COR-L47 (cell line): ENCODE data around the gene NLRP1.

Source experiments
- DNase-seq: peaks from one replicate; lab custom pipeline; 2025; lab: John Stamatoyannopoulos, UW

The NLRP1 gene

DNA sequence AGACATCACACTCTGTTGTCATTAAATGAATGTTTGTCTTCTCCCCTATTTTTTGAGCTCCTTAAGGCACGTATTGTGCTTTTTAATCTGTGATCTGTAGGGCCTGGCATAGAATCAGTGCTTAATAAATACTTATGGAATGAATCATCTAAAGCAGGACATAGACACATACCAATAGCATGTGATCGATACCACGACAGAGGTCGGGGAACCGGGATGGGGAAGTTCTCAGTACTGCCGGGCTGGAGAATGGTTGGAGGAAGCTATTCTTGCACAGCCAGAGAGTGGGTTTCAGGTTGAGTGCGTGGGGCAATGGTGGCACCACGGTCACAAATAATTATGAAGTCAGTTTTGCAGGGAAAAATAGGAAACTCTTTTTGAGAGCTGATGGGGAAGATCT is 26.8 kb downstream of the NLRP1 start:
- no peak for DNase-seq

- no peak for DNase-seq
Observed at GRCh38 chr17:5555254-5555653, 29.1 kb downstream of the NLRP1 start.

GRCh38 chr17:5553479-5553878 is 30.8 kb downstream of the NLRP1 start:
- no peak for DNase-seq

GRCh38 chr17:5552841-5553240 is 31.5 kb downstream of the NLRP1 start:
- DNase-seq = no peak

GRCh38 chr17:5545051-5545987 is 39.0 kb downstream of the NLRP1 start:
- no peak for DNase-seq

DNA sequence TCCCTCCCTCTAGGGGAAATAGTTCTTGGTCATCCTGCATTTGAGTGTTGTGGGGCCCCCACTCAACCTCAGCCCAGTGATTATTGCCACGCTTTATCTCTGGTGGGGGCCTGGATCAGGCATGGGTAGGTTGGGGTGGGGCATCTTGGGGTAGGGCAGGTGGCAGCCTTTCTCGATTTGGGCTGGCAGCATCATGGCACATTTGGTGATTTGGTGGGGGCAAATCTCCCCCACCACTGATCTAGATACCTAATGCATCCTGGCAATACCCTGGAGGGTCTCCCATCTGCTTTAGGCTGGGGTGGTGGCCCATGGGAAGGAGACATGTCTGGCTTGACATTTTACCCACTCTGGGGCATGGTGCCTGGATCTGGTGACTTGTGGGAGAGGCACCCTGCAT is 40.2 kb downstream of the NLRP1 start:
- no peak for DNase-seq

- DNase-seq = no peak
Observed at GRCh38 chr17:5541610-5542202, 42.6 kb downstream of the NLRP1 start.

DNA sequence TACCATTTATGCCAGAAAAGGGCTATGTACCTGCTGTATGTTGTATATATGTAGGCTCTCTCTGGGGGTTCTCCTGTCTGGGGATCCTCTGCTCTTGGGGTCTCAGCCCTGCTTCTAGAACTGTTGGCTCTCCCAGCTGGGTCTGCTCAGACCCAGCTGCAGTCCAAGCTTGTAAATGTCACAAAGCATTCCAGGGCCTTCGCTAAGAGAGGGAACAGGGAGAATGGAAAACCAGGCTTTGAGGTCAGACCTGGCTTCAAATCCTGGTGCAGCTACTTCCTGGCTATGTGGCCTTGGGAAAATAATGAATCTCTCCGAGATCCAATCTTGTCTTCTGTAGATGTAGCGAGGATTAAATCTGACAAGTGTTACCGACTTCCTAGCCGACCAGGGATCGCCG is 44.0 kb downstream of the NLRP1 start:
- no peak for DNase-seq

- no peak for DNase-seq
Observed at GRCh38 chr17:5539286-5539685, 45.0 kb downstream of the NLRP1 start.

DNA sequence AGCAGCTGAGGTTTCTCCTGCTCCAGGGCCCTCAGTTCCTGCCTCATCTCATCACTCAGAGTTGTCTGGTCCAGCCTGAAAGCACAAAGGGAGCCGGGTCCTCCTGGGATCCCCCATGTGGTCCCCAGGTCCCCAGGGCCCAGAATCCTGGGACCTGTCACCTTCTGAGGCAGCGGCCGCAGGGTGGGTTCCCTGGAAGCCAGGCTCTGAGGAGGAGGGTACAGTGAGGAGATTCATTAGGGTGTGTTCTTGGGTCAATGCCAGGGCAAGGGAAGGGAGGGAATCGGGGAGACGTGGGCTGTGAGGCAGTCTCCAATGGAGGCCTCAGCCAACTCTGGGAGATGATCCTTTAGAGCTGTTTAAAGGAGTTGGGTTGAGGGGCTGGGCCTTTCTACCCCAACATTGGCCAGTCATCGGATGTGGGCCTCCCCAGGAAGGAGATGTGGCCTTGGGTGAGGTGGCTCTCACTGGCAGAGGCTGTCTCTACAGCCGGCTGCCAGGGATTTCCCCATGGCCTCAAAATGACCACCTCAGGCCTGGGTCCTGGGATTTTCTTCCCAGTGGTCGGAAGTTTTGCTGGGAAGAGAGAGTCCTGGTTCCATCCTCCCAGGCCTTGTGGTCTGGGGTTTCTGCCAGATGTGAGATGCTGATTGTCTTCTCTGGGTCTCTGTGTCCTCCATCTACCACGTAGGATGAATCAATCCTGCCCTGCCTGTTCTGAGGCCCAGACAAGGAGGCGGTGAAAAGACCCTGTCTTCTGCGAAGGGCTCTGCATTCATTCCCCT is 47.3 kb downstream of the NLRP1 start:
- no peak for DNase-seq

GRCh38 chr17:5535436-5535835 is 48.9 kb downstream of the NLRP1 start:
- no peak for DNase-seq

DNA sequence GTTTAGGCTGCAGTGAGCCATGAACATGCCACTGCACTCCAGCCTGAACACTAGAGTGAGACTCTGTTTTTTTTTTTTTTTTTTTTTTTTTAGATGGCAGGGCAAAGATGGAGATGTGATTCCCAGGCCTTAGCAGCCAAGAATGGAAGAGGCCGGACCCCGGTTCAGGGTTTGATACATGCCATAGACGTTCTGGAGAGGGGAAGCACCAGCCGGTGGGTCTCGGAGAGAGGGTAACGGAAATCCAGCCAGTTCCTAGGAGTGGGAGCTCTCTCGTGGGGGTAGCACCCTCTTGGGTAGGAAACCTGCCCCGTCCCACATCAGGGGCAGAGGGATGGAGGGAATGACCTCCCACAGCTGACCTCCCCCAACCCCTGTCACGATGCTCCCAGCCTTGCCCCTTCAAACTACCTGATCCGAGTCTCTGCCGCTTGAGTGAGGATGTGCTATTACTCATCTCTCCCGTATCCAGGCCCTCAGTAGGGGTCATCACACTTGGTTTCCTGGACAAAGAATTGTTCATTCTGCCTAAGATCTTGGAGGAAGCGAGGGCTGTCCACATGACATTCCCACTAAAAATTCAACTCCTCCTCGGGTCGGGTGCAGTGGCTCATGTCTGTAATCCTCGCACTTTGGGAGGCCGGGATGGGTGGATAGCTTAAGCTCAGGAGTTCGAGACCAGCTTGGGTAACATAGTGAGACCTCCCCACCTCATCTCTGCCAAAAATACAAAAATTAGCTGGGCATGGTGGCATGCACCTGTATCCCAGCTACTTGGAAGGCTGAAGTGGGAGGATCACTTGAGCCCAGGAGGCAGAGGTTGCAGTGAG is 50.6 kb downstream of the NLRP1 start:
- DNase-seq = no peak

DNA sequence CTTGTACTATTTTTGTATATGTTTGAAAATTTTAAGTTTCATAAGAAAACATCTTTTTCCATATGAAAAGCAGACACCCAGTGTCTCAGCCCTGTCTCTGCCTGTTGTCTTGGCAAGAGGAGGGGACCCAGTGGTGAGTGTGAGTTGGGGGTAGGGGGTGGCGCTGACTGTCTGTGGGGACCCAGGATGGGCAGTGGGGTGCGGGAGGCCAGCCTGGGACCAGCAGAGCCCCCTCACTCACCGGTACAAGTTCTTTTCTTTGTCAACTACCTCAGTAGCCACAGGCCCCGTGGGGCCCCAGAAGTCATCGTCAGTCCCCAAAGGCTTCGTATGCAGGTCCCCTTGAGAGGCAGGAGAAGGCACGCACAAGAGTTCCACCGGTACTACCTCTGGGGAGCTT is 51.7 kb downstream of the NLRP1 start:
- no peak for DNase-seq

- no peak for DNase-seq
Observed at GRCh38 chr17:5531085-5531418, 53.3 kb downstream of the NLRP1 start.

DNA sequence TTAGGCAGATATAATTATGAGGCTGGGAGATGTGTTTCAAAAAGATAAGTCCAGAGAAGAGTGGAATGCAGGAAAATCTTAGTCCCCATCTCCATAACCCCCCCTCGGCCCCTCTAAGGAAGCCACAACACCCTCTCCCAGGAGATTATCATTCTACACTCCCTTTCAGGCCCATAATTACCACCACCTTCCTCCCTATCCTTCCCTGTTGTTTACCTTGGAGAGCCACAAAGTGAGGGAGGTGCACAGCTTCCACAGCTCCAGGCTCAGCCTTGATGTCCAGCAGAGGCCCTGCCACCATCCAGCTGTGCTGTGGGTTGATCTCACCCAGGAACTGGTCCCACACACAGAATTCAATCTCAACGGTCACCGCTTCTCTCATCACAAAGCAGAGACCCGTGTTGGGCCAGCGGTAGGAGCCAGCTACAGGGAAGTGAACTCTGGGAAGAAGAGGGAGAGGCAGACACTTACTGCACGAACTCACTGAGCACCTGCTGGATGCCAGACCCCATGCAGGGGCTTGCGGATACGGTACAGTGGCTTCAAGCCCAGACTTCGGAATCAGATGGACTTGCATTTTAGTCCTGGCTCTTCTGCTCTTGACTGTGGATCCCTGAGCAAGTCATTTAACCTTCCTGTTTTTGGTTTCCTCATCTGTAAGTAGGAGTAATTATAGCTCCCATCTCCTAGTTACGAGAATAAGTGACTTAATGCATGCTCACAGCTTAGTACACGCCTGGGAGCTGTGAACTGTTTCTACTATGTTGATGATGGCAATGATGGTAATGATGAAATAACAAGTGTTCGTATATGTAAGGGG is 53.8 kb downstream of the NLRP1 start:
- no peak for DNase-seq

- no peak for DNase-seq
Observed at GRCh38 chr17:5527601-5528250, 56.6 kb downstream of the NLRP1 start.

DNA sequence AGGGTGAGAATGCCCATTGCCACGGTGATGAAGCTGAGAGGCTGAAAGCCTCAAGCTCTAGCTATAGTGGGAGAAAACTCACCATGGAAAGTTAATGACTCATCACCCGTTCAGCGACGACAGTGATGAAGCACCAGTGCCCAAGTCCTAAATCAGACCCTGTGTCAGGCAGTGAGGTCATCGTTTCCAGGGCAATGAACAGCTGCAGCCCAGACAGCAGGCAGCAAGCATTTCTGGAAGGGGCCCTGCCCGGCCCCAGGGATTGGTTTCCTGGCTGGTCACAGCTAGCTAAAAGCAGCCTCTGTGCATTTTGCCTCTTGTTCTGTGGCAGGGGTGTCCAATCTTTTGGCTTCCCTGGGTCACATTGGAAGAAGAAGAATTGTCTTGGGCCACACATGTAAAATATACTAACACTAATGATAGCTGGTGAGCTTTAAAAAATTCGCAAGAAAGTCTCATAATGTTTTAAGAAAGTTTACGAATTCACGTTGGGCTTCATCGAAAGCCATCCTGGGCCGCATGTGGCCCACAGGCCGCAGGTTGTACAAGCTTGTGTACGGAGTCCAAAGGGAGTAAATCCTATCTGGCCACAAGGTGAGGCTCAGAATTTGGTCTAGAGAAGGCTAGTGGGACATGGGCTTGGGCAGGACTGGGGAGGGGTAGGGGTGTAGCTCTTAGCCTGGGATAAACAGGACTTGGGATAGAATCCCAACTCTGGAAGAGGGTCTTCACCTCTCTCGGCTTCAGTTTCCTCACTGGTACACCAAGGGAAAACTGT is 57.3 kb downstream of the NLRP1 start:
- DNase-seq = no peak

DNA sequence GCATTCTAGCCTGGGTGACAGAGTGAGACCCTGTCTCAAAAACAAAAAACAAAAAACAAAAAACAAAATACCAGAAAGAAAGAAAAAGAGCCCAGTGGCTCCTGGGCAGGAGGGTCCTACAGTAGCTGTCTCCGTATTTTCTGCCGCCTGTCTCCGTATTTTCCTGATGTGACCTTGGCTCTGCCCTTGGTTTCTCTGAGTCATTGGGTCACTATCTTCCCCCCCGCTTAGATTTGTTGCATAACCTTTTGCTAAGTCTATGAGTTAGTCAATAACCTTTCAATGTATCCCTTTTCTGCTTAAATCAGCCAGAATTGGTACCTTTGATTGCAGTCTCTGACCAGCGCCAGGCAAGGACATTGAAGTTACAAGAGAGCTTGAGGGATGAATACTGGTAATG is 61.1 kb downstream of the NLRP1 start:
- no peak for DNase-seq

DNA sequence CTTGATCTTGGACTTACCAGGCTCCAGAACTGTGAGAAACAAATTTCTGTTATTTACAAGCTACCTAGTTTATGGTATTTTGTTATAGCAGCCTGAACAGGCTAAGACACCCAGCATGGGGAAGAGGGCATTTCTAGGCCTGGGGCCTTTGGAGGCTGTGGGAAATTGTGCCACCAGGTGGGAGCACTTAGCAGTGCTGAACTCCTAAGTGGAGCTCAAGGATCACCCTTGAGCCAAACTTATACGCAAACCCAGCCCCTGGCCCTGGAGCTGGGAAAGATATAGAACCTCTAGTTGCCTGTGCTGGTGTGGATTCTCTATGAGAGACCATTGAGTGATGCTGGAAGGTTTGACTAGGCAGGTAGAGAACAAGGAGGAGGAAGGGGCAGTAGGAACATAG is 61.8 kb downstream of the NLRP1 start:
- DNase-seq = no peak
